HEK293T (cell line): ENCODE data around the gene PDE5A.

ENCODE experiments used
- BHLHE40 ChIP-seq: fragments of 450-650 bp; IDR thresholded peaks from 2 replicates; pipeline ENCODE4 v1.6.1; 2016; ENCODE audit warnings: mild to moderate bottlenecking, moderate library complexity, borderline replicate concordance
- ELF4 ChIP-seq: fragments of 450-650 bp; IDR thresholded peaks from 2 replicates; pipeline ENCODE4 v1.6.1; 2017; ENCODE audit warnings: antibody characterized with exemption
- FOXA1 ChIP-seq: fragments of 450-650 bp; IDR thresholded peaks from 2 replicates; pipeline ENCODE4 v1.6.1; 2016; ENCODE audit warnings: mild to moderate bottlenecking
- FOXK2 ChIP-seq: fragments of 450-650 bp; IDR thresholded peaks from 2 replicates; pipeline ENCODE4 v1.6.1; 2016; ENCODE audit warnings: mild to moderate bottlenecking
- HDGF ChIP-seq: fragments of 450-650 bp; IDR thresholded peaks from 2 replicates; pipeline ENCODE4 v1.6.1; 2017; ENCODE audit warnings: antibody characterized with exemption, borderline replicate concordance
- L3MBTL2 ChIP-seq: fragments of 450-650 bp; conservative IDR thresholded peaks from 2 replicates; pipeline ENCODE4 v1.6.1; 2016; ENCODE audit warnings: mild to moderate bottlenecking
- LEF1 ChIP-seq: fragments of 450-650 bp; IDR thresholded peaks from 2 replicates; pipeline ENCODE4 v1.6.1; 2017; ENCODE audit warnings: mild to moderate bottlenecking, borderline replicate concordance
- NFRKB ChIP-seq: fragments of 450-650 bp; IDR thresholded peaks from 2 replicates; pipeline ENCODE4 v1.6.1; 2016; ENCODE audit warnings: mild to moderate bottlenecking, moderate library complexity
- SP1 ChIP-seq: fragments of 450-650 bp; IDR thresholded peaks from 2 replicates; pipeline ENCODE4 v1.6.1; 2017
- SUZ12 ChIP-seq: fragments of 450-650 bp; IDR thresholded peaks from 2 replicates; pipeline ENCODE4 v1.6.1; 2016; ENCODE audit warnings: mild to moderate bottlenecking
- TARDBP ChIP-seq: fragments of 450-650 bp; IDR thresholded peaks from 2 replicates; pipeline ENCODE4 v1.6.1; 2016
- TF ChIP-seq, protein P1 (sequence below): fragments of 450-650 bp; IDR thresholded peaks from 2 replicates; pipeline ENCODE4 v1.6.1; 2016

GRCh38 chr4:119532319-119532718, 96.3 kb downstream of the PDE5A start:
- TF ChIP-seq HDGF, result no peak
- TF ChIP-seq ELF4, result no peak
- TF ChIP-seq BHLHE40, result no peak
- TF ChIP-seq SUZ12, result no peak
- TF ChIP-seq, protein P1, sequence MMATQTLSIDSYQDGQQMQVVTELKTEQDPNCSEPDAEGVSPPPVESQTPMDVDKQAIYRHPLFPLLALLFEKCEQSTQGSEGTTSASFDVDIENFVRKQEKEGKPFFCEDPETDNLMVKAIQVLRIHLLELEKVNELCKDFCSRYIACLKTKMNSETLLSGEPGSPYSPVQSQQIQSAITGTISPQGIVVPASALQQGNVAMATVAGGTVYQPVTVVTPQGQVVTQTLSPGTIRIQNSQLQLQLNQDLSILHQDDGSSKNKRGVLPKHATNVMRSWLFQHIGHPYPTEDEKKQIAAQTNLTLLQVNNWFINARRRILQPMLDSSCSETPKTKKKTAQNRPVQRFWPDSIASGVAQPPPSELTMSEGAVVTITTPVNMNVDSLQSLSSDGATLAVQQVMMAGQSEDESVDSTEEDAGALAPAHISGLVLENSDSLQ, result no peak
- TF ChIP-seq FOXK2, result no peak
- no peak for TF ChIP-seq SP1
- no peak for TF ChIP-seq LEF1
- no peak for TF ChIP-seq NFRKB
- TF ChIP-seq FOXA1, result no peak
- no peak for TF ChIP-seq L3MBTL2
- TF ChIP-seq TARDBP, result no peak
